ENCODE measurements around the gene METAP1D.

The METAP1D gene

GRCh38 chr2:171965661-171966060 is 34.1 kb upstream of the METAP1D start:
- Histone ChIP-seq H3K9me3 (no peaks in the 10 kb centered on the region), H3K4me3 (no peak overlapping the region), H3K4me1 (no peaks in the 10 kb centered on the region), H3K27me3 (no peaks in the 10 kb centered on the region), H3K36me3 (peaks cover 18 to 42% (median 30%) of the 10 kb centered on the region in 3 donors), H3K27ac (no peak overlapping the region)
- TF ChIP-seq CTCF (IDR thresholded peaks at IDR 0.05), result no peak
- no peak for DNase-seq
- intact Hi-C loops (cut with DNase I; ENCODE audit: low total_unique reads), result no loop called here

DNA sequence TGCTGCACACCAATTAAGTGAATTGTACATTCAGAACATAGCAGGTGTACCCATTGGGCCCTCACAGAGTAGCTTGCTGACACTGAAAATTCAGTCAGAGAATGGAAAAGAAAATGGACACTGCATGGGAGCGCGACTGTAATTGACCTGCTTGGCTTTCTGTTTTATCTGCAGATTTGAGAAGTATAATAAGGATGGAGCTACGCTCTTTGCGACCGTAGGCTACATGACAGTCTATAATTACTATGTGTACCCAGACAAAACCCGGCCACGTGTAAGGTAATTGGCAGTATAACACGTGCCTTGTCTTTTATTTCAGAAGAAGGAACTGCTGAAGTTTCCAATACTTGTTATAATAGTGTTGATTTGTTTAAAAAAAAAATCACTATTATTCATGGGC is 33.5 kb upstream of the METAP1D start:
- Histone ChIP-seq H3K27me3 (no peaks in the 10 kb centered on the region), H3K36me3 (peaks cover 18 to 46% (median 36%) of the 10 kb centered on the region in 3 donors), H3K27ac (no peak overlapping the region), H3K9me3 (no peaks in the 10 kb centered on the region), H3K4me1 (no peaks in the 10 kb centered on the region), H3K4me3 (no peak overlapping the region)
- no peak for DNase-seq
- intact Hi-C loops (cut with DNase I; ENCODE audit: low total_unique reads), result no loop called here
- TF ChIP-seq CTCF (IDR thresholded peaks at IDR 0.05), result no peak

DNA sequence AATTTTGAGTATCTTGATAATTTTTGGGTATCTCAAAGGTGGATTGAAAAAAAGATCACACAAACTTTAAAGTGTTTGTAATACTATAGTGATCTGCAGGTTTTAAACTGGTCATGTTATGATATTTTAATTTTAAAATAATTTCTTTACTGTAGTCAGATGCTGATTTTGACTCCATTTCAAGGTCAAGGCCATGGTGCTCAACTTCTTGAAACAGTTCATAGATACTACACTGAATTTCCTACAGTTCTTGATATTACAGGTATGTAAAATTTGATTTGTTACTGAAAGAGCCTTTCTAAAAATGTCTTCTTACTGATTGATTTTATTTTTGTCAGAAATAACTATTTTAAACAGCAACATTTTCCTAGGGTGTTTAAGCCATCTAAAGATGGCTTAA is 33.1 kb upstream of the METAP1D start:
- DNase-seq, result no peak

GRCh38 chr2:171968509-171968908 is 31.2 kb upstream of the METAP1D start:
- H3K36me3 ChIP-seq, result peaks cover 22 to 47% (median 46%) of the 10 kb centered on the region in 3 donors
- no peak for DNase-seq
- H3K4me1 ChIP-seq, result no peaks in the 10 kb centered on the region
- H3K27me3 ChIP-seq, result no peaks in the 10 kb centered on the region
- H3K9me3 ChIP-seq, result no peaks in the 10 kb centered on the region
- intact Hi-C loops (cut with DNase I; ENCODE audit: low total_unique reads), result no loop called here
- H3K27ac ChIP-seq, result no peak overlapping the region
- H3K4me3 ChIP-seq, result no peak overlapping the region
- no peak for TF ChIP-seq CTCF (IDR thresholded peaks at IDR 0.05)

More for the DNA sequence above, 33.1 kb upstream of the METAP1D start:
- H3K27ac ChIP-seq, result no peak overlapping the region
- intact Hi-C loops (cut with DNase I; ENCODE audit: low total_unique reads), result no loop called here
- no peaks in the 10 kb centered on the region for H3K27me3 ChIP-seq
- no peaks in the 10 kb centered on the region for H3K9me3 ChIP-seq
- H3K4me3 ChIP-seq, result no peak overlapping the region
- no peak for TF ChIP-seq CTCF (IDR thresholded peaks at IDR 0.05)
- peaks cover 18 to 46% (median 38%) of the 10 kb centered on the region in 3 donors for H3K36me3 ChIP-seq
- no peaks in the 10 kb centered on the region for H3K4me1 ChIP-seq

- Histone ChIP-seq H3K27me3 (no peaks in the 10 kb centered on the region), H3K4me3 (no peak overlapping the region), H3K27ac (no peak overlapping the region), H3K36me3 (peaks cover 15 to 47% (median 40%) of the 10 kb centered on the region in 3 donors), H3K9me3 (no peaks in the 10 kb centered on the region), H3K4me1 (no peaks in the 10 kb centered on the region)
- DNase-seq, result no peak
- intact Hi-C loops (cut with DNase I; ENCODE audit: low total_unique reads), result no loop called here
- no peak for TF ChIP-seq CTCF (IDR thresholded peaks at IDR 0.05)
Measured at GRCh38 chr2:171972329-171972982, 27.3 kb upstream of the METAP1D start.
